GM12878 (cell line): ENCODE data around the gene UXS1.

ENCODE experiments used
- CBX5 ChIP-seq: sonication (generic); IDR thresholded peaks from 2 replicates; pipeline ENCODE4 v1.6.1; 2016; ENCODE audit warnings: low read depth, moderate library complexity, mild to moderate bottlenecking, inconsistent platforms
- CTCF ChIP-seq, 3 experiments: IDR thresholded peaks in 2 of 3; conservative IDR thresholded peaks in 1 of 3; 2 replicates each; pipeline ENCODE4 v1.5.1; 2011; ENCODE audit warnings: low read depth in 3 of 3, low read length in 3 of 3, mild to moderate bottlenecking in 3 of 3, control low read depth in 2 of 3, moderate library complexity in 2 of 3, inconsistent platforms in 1 of 3, mixed read lengths in 1 of 3; ENCODE audit not compliant: control insufficient read depth in 2 of 3, insufficient read depth in 1 of 3; ENCODE audit errors: extremely low read depth in 1 of 3
- FOS ChIP-seq: IDR thresholded peaks from 3 replicates; pipeline ENCODE4 v1.6.1; 2011; ENCODE audit warnings: borderline replicate concordance; ENCODE audit not compliant: insufficient read length; ENCODE audit errors: extremely low read depth
- FOXK2 ChIP-seq: fragments of 450-650 bp; IDR thresholded peaks from 2 replicates; pipeline ENCODE4 v1.6.1; 2017; ENCODE audit warnings: mild to moderate bottlenecking, moderate library complexity
- POLR2AphosphoS5 ChIP-seq: IDR thresholded peaks from 2 replicates; pipeline ENCODE4 v1.6.1; 2011; ENCODE audit warnings: mild to moderate bottlenecking, low read length, inconsistent platforms
- USF1 ChIP-seq: IDR thresholded peaks from 2 replicates; pipeline ENCODE4 v1.6.1; 2011; ENCODE audit warnings: borderline replicate concordance, low read depth, mild to moderate bottlenecking, moderate library complexity, mixed read lengths, low read length; ENCODE audit not compliant: insufficient read depth; ENCODE audit errors: extremely low read length
- YY1 ChIP-seq: IDR thresholded peaks from 2 replicates; pipeline ENCODE4 v1.6.1; 2011; ENCODE audit warnings: low read depth, mild to moderate bottlenecking, low read length

DNA sequence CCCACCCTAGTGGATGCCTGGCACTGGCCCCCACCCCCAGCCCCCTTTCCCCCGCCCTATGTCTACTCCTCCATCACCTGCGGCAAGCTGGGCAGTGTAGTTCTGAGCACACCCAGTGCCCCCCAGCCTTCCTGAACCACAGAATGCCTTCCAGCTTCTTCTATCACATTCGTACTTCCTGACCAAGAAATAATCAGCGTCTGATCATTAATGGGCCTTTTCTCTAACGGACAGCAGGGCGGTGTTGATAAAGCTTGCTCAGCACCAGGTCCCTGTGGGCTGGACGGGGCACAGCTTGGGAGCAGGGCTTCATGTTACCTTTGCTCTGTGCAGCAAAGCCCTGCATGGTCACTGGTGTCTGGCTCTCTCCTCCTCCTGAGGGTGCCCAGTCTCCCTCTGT lies 15.4 kb downstream of the UXS1 start:
- TF ChIP-seq CBX5 (no peak), POLR2AphosphoS5 (no peak), CTCF (IDR thresholded peaks at IDR 0.05 in 2 of 3, conservative IDR thresholded peaks at IDR 0.05 in 1 of 3; ENCODE audit: control insufficient read depth in 2 of 3, extremely low read depth in 1 of 3, insufficient read depth in 1 of 3, low read depth in 3 of 3, low read length in 3 of 3) (no peak), USF1 (no peak), YY1 (no peak), FOXK2 (no peak), FOS (no peak)
